ENCODE data around the gene SLC6A18.

The SLC6A18 gene

GRCh38 chr5:1184481-1184880 is 40.7 kb upstream of the SLC6A18 start:
- no peak for TF ChIP-seq CTCF (conservative IDR thresholded peaks at IDR 0.05)
- no peak for TF ChIP-seq ZFX (IDR thresholded peaks at IDR 0.05)
- H3K27ac ChIP-seq = no peak overlapping the region

DNA sequence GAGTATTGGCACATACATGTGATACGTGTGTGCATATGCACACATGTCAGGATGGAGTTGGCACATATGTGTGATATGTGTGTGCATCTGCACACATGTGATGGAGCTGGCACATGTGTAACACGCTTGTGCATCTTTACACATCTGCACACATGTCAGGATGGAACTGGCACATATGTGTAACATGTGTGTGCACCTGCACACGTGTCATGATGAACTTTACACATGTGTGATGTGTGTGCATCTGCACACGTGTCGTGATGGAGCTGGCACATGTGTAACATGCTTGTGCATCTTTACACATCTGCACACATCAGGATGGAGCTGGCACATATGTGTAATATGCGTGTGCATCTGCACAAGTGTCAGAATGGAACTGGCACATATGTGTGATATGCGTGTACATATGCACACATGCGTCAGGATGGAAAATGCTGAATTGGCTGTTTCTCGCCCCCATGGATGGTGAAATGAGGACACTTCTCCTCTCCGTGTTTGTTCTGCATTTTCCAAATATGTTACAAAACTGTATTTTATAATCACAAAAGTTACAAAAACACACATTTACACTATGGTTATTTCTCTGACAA is 40.0 kb upstream of the SLC6A18 start:
- TF ChIP-seq CTCF (conservative IDR thresholded peaks at IDR 0.05) (no peak), ZFX (IDR thresholded peaks at IDR 0.05) (no peak)
- H3K27ac ChIP-seq = no peak overlapping the region

DNA sequence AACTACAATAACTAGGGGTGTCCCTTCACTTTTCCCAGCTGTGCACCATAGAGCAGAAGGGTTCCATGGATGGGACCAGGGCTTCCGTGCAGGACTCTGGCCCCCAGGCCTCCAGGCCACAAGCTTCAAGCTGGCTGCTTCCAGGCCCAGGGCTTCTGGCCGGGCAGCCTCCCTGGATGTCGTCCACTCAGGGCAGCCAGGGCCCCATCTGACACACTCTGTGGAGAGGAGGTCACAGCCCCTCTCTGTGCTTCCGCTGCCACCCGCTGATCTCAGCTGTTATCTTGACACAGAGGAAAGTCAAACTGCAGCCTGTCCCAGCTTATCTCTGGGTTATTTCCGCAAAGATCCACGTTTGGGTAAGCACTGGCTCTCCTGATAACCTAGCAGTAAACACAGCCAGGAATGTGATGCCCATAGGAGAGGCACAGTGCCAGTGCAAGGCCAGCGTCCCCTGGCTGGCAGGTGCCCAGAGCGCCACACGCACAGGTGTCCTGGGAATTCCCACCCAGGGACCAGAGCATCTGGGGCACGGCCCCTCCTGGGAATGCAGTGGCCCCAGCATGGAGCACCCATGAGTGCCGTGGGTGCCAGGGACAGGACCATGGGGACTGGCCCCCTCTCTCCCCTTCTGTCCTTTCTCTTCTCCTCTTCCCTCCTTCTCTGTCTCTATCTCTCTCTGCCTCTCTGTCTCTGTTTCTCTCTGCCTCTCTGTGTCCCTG is 39.4 kb upstream of the SLC6A18 start:
- TF ChIP-seq ZFX (IDR thresholded peaks at IDR 0.05) = no peak
- no peak for TF ChIP-seq CTCF (conservative IDR thresholded peaks at IDR 0.05)
- H3K27ac ChIP-seq = no peak overlapping the region

DNA sequence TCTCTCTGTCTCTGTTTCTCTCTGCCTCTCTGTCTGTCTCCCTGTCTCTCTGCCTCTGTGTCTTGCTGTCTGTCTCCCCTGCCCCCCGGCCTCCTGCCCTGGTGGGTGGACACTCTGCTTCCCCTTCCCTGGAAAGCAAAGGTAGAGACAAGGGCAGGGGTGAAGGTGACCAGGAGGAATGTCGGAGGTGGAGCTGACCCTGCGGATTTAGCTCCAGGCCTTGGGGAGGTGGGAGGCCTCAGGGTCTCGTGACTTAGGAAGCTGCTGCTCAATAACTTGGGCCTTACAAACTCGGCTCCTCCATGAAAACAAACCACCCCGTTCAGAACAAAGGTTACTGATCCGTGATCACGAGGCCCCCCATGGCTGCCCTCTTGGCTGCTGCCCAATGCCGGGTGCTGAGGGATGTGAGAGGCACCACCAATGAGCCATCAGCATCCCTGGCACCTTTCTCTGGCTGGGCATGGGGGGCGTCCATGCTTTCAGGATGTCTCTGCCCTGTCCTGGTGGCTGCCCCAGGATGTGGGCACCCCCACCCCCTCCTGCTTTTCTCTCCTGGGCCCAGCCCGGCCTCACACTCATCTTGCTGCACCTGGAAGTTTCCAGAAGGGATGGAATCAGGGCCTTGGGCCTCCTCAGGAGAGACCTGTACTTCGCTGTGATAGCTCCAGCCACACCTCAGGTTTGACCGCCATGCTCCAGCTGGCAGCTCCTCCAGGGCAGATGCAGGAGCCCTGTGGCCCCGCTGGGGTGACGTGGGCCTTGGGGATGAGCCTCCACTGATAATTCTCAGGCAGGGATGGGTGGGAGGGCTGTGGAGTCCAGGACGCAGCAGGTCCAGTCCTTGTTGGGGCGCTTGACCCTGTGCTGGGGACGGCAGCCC is 38.6 kb upstream of the SLC6A18 start:
- no peak overlapping the region for H3K27ac ChIP-seq
- TF ChIP-seq CTCF (conservative IDR thresholded peaks at IDR 0.05) (no peak), ZFX (IDR thresholded peaks at IDR 0.05) (no peak)

DNA sequence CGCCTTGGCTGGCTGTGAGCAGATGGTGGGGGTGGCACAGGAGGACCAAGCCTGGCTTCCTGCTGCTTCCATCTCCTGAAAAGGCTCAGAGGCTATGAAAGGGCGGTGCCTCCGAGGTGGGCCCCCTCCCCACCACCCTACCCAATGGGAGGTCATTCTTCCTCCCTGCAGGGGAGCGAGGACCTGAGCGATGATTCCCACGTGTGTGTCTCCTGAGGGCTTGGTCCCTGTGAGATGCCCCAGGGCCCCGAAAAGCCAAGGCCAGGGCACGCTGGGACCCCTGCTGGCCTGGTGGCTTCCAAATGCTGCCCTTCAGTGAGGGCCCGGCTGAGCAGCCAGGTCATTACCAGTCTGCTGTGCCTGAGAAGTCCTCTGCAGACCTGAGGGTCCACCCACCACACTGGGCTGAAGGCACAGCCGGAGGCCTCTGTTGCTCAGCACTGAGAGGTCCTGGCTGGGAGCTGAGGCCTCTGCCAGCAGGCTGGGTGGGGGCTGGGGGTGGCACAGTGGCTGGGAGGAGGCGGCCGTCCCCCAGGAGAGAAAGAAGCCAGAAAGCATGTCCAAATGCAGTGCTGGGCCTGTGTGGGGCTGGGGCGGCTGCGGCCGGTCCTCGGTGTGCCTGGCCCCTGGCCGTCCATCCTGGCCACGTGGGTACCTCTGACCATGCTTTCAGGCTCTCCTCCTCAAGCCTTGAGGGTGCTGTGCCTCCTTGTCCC is 37.8 kb upstream of the SLC6A18 start:
- no peak overlapping the region for H3K27ac ChIP-seq
- no peak for TF ChIP-seq ZFX (IDR thresholded peaks at IDR 0.05)
- no peak for TF ChIP-seq CTCF (conservative IDR thresholded peaks at IDR 0.05)

- H3K27ac ChIP-seq = no peak overlapping the region
- TF ChIP-seq ZFX (IDR thresholded peaks at IDR 0.05) = no peak
- TF ChIP-seq CTCF (conservative IDR thresholded peaks at IDR 0.05) = no peak
These were observed 37.2 kb upstream of the SLC6A18 start for GRCh38 chr5:1187950-1188334.
